HG03565 (cell line): ENCODE results near the gene ZBED1.
"Not testable (repeated sequence)": the region's sequence is repeated elsewhere in the genome, so short reads cannot be mapped to it uniquely, and the experiment has no call there.

Experiments
- ATAC-seq: cut with Tn5 transposase; IDR thresholded peaks from one replicate; pipeline ENCODE4 v1.9.1; 2021; ENCODE audit warnings: mild to moderate bottlenecking, moderate library complexity; ENCODE audit not compliant: unreplicated experiment

The ZBED1 gene

GRCh38 chrX:2477313-2477712 lies 23.5 kb downstream of the ZBED1 start:
- not testable (repeated sequence) for ATAC-seq

GRCh38 chrX:2474963-2475726 lies 25.6 kb downstream of the ZBED1 start:
- ATAC-seq: no peak

- no peak for ATAC-seq
Measured at GRCh38 chrX:2474280-2474962, 26.4 kb downstream of the ZBED1 start.

DNA sequence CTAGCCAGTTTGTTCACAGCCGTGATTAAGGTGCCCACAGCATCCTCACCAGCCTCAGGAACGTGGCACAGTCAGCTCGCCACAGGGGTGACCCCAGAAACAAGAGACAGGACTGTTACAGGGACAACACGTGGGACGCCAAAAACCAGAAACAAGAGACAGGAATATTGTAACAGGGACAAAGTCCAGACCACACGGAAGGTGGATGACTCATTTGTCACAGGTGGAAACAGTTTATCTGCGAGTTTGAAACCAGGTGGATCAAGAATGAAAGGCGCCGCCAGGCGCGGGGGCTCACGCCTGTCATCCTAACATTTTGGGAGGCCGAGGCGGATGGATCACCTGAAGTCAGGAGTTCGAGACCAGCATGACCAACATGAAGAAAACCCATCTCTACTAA lies 27.7 kb downstream of the ZBED1 start:
- ATAC-seq: not testable (repeated sequence)

- ATAC-seq: no peak
Measured at GRCh38 chrX:2471641-2472040, 29.1 kb downstream of the ZBED1 start.

DNA sequence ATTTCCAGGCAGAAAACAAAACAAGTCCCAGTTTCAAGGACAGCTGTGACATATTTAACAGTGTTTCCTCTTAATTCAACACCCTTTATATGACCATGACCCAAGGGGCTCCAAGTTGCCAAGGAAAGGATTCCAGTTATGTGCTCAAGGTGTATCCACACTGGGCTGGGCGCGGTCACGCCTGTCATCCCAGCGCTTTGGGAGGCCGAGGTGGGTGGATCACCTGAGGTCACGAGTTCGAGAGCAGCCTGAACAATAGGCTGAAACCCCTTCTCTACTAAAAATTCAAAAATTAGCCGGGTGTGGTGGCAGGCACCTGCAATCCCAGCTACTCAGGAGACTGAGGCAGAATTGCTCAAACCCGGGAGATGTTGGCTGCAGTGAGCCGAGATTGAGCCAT lies 29.6 kb downstream of the ZBED1 start:
- ATAC-seq: not testable (repeated sequence)

DNA sequence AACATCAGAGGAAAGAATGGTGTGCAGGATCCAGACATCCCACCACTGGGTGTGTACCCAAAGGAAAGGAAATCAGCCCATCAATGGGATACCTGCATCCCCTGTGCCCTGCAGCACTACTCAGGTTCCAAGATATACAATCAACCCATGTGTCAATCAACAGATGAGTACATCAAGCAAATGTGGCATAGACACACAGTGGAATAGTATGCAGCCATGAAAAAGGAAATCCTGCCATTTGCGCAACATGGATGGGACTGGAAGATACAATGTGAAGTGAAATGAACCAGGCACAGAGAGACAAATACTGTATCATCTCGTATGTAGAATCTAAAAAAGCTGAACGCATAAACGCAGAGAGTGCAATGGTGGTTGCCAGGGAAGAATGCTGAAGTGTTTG lies 30.9 kb downstream of the ZBED1 start:
- ATAC-seq: not testable (repeated sequence)

DNA sequence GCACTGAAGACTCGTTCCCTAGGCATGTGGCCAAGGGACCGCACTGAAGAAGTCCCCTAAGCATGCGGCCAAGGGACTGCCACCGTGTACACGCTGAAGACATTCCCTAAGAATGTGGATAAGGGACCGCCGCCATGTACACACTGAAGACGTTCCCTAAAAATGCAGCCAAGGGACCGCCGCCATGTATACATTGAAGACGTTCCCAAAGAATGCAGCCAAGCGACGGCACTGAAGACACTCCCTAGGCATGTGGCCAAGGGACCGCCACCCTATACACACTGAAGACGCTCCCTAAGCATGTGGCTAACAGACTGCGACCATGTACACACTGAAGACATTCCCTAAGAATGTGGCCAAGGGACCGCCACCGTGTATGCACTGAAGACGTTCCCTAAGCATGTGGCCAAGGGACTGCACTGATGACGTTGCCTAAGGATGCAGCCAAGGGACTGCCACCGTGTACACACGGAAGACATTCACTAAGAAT lies 31.5 kb downstream of the ZBED1 start:
- ATAC-seq: no peak

DNA sequence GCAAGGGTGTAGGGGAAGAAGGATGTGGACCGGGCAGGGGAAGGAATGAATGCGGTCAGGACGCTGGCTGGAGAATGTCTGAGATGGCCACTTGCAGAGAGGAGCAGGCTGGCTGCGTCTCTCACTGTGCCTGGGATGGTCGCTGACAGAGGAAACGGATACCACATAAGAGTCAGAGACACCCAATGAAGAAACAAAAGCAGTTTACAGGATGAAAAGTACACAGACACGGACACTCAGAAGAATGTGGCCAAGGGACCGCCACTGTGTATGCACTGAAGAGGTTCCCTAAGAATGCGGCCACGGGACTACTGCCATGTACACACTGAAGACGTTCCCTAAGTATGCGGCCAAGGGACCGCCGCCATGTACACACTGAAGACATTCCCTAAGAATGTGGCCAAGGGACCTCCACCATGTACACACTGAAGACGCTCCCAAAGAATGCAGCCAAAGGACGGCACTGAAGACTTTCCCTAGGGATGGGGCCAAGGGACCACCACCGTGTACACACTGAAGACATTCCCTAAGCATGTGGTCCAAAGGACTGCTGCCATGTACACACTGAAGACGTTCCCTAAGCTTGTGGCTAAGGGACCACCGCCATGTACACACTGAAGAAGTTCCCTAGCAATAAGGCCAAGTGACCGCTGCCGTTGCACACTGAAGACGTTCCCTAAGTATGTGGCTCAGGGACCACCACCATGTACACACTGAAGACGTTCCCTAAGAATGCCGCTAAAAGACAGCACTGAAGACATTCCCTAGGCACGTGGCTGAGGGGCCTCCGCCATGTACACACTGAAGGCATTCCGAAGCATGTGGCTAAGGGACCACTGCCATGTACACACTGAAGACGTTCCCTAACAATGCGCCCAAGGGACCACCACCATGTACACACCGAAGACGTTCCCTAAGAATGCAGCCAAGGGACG lies 32.2 kb downstream of the ZBED1 start:
- no peak for ATAC-seq

GRCh38 chrX:2466876-2467656 lies 33.7 kb downstream of the ZBED1 start:
- no peak for ATAC-seq

GRCh38 chrX:2464677-2465166 lies 36.1 kb downstream of the ZBED1 start:
- ATAC-seq: no peak

DNA sequence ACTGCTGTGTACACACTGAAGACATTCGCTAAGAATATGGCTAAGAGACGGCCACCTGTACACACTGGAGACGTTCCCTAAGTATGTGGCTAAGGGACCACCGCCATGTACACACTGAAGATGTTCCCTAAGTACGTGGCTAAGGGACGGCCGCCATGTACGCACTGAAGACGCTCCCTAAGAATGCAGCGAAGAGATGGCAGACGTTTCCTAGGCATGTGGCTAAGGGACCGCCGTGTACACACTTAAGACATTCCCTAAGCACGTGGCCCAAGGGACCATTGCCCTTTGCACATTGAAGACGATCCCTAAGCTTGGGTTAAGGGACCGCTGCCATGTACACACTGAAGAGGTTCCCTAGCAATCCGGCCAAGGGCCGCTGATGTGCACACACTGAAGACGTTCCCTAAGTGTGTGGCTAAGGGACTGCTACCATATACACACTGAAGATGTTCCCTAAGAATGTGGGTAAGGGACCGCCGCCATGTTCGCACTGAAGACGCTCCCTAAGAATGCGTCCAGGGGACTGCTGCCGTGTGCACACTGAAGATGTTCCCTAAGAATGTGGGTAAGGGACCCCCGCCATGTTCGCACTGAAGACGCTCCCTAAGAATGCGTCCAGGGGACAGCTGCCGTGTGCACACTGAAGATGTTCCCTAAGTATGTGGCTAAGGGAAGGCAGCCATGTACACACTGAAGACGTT lies 36.7 kb downstream of the ZBED1 start:
- ATAC-seq: no peak

- ATAC-seq: not testable (repeated sequence)
Measured at GRCh38 chrX:2463481-2463880, 37.3 kb downstream of the ZBED1 start.

DNA sequence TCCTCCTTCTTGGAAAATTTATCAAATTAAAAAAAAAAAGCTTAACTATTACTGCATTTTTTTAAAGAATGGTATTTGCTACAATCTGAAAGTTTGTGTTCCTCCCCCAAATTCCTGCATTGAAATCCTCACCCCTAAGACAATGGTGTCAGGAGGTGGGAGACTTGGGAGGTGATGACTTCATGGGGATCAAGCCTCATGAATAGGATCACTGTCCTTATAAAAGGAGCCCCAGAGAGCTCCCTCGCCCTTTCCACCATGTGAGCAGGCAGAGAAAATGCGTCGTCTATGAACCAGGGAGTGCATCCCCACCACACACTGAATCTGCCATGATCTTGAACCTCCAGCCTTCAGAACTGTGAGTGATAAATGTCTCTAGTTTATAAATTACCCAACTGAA lies 38.0 kb downstream of the ZBED1 start:
- no peak for ATAC-seq

GRCh38 chrX:2462074-2462473 lies 38.7 kb downstream of the ZBED1 start:
- ATAC-seq: no peak

GRCh38 chrX:2461711-2462016 lies 39.1 kb downstream of the ZBED1 start:
- no peak for ATAC-seq

DNA sequence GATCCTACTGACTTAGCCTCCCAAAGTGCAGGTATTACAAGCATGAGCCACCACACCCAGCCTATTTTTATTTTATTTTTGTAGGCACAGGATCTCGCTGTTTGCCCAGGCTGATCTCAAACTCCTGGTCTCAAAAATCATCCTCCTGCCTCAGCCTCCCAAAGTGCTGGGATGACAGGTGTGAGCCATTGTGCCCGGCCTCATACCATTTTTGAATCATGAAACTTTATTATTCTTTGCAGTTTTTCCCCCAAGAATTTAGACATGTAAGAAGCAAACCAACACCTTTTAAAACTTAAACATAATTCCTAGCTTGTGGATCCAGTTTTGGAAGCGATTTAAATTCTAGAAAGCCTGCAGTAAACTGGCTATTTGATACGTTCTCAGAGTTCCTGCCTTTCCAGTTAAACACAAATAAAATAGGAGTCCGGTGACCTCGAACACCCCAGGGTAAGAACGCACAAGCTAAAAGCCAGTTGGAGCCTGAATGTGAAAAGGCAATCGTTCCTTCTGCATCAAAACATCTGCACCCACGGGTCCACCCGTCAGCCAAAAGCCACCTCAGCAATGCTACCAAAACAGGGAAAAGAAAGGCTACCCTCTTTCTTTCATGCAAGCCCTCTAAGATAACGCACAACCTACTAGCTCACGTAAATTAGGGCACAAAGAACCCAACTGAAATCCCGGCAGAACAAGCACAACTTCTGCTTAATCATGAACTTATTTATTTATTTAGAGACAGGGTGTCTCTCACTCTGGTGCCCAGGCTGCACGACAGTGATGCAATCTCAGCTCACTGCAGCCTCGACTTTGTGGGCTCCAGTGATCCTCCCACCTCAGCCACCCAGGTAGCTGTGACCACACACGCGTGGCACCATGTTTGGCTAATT lies 39.7 kb downstream of the ZBED1 start:
- not testable (repeated sequence) for ATAC-seq

GRCh38 chrX:2460048-2460447 lies 40.7 kb downstream of the ZBED1 start:
- not testable (repeated sequence) for ATAC-seq

DNA sequence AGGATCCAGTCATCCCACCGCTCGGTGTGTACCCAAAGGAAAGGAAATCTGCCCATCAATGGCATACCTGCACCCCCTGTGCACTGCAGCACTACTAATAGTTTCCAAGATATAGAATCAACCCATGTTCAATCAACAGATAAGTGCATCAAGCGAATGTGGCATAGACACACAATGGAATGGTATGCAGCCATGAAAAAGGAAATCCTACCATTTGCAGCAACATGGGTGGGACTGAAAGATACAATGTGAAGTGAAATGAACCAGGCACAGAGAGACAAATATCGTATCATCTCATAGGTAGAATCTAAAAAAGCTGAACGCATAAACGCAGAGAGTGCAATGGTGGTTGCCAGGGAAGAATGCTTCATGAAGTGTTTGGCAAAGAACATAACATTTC lies 42.5 kb downstream of the ZBED1 start:
- ATAC-seq: no peak
